Activated naive CD4-positive, alpha-beta T cell treated with anti-CD3 and anti-CD28 coated beads for 36 hours (primary cell): Measurements from ENCODE around the gene HMCN2. TPM values are rescaled to one million over a fixed set of nuclear protein-coding genes. Genes with fewer than 3 reads are reported as not detected.

Source experiments
- CTCF ChIA-PET: fragments of 350-600 bp; sonication (Branson Sonifier 250); formaldehyde crosslinking; loops from one replicate; lab custom pipeline; 2021; ENCODE audit warnings: antibody characterized with exemption; lab: Charles Lee
- DNase-seq: peaks from one replicate; pipeline ENCODE4 v3.0.0-alpha.2; 2020
- H3K27ac Mint-ChIP-seq: one replicate; pipeline ENCODE4 v1.8.0; 2021; ENCODE audit warnings: mild to moderate bottlenecking, mixed read lengths
- H3K27me3 Mint-ChIP-seq: one replicate; pipeline ENCODE4 v1.8.0; 2021; ENCODE audit warnings: low read depth, mixed read lengths
- H3K36me3 Mint-ChIP-seq: one replicate; pipeline ENCODE4 v1.8.0; 2021; ENCODE audit warnings: low read depth, mixed read lengths
- H3K4me1 Mint-ChIP-seq: one replicate; pipeline ENCODE4 v1.8.0; 2021; ENCODE audit warnings: low read depth, mixed read lengths
- H3K4me3 Mint-ChIP-seq: one replicate; pipeline ENCODE4 v1.8.0; 2021; ENCODE audit warnings: mild to moderate bottlenecking, moderate library complexity, mixed read lengths
- H3K9me3 Mint-ChIP-seq: one replicate; pipeline ENCODE4 v1.8.0; 2021; ENCODE audit warnings: mixed read lengths
- intact Hi-C: fragments of 100-400 bp; cut with micrococcal nuclease; formaldehyde crosslinking; loops from one replicate; pipeline ENCODE4 v1.15.1; 2023
- total RNA-seq, 2 experiments: library from RNA; stranded (reverse); gene quantifications; one replicate each; pipeline ENCODE4 v1.2.3, GENCODE V29; 2021

Gene HMCN2
- total RNA-seq, 2 experiments from 2014 or later = not detected

GRCh38 chr9:130473566-130473965 is 208.0 kb downstream of the HMCN2 start:
- Mint-ChIP-seq H3K9me3 (no peaks in the 10 kb centered on the region), H3K27me3 (peaks cover 12% of the 10 kb centered on the region), H3K4me1 (peaks cover 4% of the 10 kb centered on the region), H3K27ac (no peak overlapping the region), H3K4me3 (no peak overlapping the region), H3K36me3 (no peaks in the 10 kb centered on the region)
- intact Hi-C loops = no loop called here
- DNase-seq = no peak
- CTCF ChIA-PET = interaction anchor here (1.3 kb wide), 1 partner anchor 208 kb away, joined by 4 read pairs; no protein-coding TSS in a partner anchor

GRCh38 chr9:130474106-130474505 is 208.5 kb downstream of the HMCN2 start:
- Mint-ChIP-seq H3K27ac (no peak overlapping the region), H3K4me1 (peaks cover 4% of the 10 kb centered on the region), H3K4me3 (no peak overlapping the region), H3K9me3 (no peaks in the 10 kb centered on the region), H3K36me3 (no peaks in the 10 kb centered on the region), H3K27me3 (peaks cover 12% of the 10 kb centered on the region)
- intact Hi-C loops = no loop called here
- CTCF ChIA-PET = interaction anchor here (1.3 kb wide), 1 partner anchor 208 kb away, joined by 4 read pairs; no protein-coding TSS in a partner anchor
- DNase-seq = no peak

DNA sequence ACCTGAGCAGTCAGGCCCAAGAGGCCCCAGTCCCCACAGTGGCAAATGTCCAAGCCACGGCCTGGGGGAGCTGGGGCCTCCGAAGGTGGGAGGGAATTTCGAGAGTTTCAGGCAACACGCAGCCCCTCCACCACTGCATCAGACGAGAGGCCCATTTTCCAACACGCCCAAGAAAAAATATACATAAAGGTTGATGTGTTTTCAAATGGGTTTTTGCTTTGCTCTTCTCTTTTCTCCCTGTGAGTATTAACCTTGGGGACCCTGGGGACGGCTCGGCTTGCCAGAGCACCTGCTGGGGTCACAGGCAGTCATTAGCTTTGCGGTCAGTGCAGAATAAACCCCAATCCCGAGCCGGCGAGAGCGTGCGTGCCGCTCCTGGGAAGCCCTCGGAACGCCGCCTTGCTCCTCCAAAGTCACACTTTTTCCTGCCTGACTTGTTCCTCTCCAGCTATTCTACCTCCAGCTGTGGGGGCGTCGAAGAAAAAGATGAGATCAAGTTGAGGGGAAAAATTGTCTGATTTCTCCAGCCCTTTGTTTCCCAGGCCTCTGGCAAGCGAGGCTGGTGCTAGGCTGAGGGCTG is 210.7 kb downstream of the HMCN2 start:
- no peaks in the 10 kb centered on the region for H3K9me3 Mint-ChIP-seq
- no peak overlapping the region for H3K4me3 Mint-ChIP-seq
- peaks cover 8% of the 10 kb centered on the region for H3K27me3 Mint-ChIP-seq
- DNase-seq = no peak
- H3K36me3 Mint-ChIP-seq = no peaks in the 10 kb centered on the region
- H3K27ac Mint-ChIP-seq = no peak overlapping the region
- CTCF ChIA-PET = no interaction called here
- intact Hi-C loops = no loop called here
- H3K4me1 Mint-ChIP-seq = peaks cover 4% of the 10 kb centered on the region

- intact Hi-C loops = no loop called here
- H3K4me1 Mint-ChIP-seq = peaks cover 4% of the 10 kb centered on the region
- H3K27ac Mint-ChIP-seq = no peak overlapping the region
- H3K36me3 Mint-ChIP-seq = no peaks in the 10 kb centered on the region
- DNase-seq = no peak
- CTCF ChIA-PET = no interaction called here
- H3K27me3 Mint-ChIP-seq = peaks cover 3% of the 10 kb centered on the region
- H3K9me3 Mint-ChIP-seq = no peaks in the 10 kb centered on the region
- H3K4me3 Mint-ChIP-seq = no peak overlapping the region
These were observed 212.0 kb downstream of the HMCN2 start for GRCh38 chr9:130477564-130477963.

DNA sequence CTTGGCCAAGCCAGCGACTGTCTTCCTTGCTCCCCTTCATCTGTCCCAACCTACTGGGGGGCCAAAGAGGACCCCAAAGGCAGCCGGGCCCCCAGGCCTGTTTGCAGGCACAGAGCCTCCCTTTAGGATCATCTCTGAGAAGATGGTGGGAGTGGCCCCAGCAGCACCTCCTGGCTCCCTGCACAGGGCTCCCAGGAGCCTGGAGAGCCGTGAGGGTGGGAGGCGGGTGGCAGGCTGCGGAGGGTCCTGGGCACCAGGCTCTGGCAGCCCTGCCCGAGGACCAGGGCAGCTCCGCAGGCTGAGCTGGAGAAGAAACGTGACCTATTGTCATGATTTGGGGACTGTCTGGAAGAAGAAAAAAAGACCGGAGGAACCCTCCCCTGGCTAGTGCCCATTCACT is 212.6 kb downstream of the HMCN2 start:
- intact Hi-C loops = no loop called here
- H3K27me3 Mint-ChIP-seq = peaks cover 8% of the 10 kb centered on the region
- no peak for DNase-seq
- H3K27ac Mint-ChIP-seq = no peak overlapping the region
- no peaks in the 10 kb centered on the region for H3K36me3 Mint-ChIP-seq
- no peaks in the 10 kb centered on the region for H3K9me3 Mint-ChIP-seq
- H3K4me1 Mint-ChIP-seq = peaks cover 4% of the 10 kb centered on the region
- CTCF ChIA-PET = no interaction called here
- no peak overlapping the region for H3K4me3 Mint-ChIP-seq

GRCh38 chr9:130478736-130479575 is 213.4 kb downstream of the HMCN2 start:
- CTCF ChIA-PET = interaction anchor here (0.6 kb wide), 1 partner anchor 224 kb away, joined by 3 read pairs; no protein-coding TSS in a partner anchor
- H3K4me3 Mint-ChIP-seq = no peak overlapping the region
- no peak overlapping the region for H3K27ac Mint-ChIP-seq
- H3K4me1 Mint-ChIP-seq = peaks cover 4% of the 10 kb centered on the region
- no peak for DNase-seq
- H3K27me3 Mint-ChIP-seq = peaks cover 14% of the 10 kb centered on the region
- intact Hi-C loops = no loop called here
- H3K9me3 Mint-ChIP-seq = no peaks in the 10 kb centered on the region
- H3K36me3 Mint-ChIP-seq = no peaks in the 10 kb centered on the region

GRCh38 chr9:130479587-130479986 is 214.0 kb downstream of the HMCN2 start:
- Mint-ChIP-seq H3K4me3 (no peak overlapping the region), H3K9me3 (no peaks in the 10 kb centered on the region), H3K27ac (no peak overlapping the region), H3K36me3 (no peaks in the 10 kb centered on the region), H3K27me3 (peaks cover 17% of the 10 kb centered on the region), H3K4me1 (no peaks in the 10 kb centered on the region)
- intact Hi-C loops = no loop called here
- DNase-seq = no peak
- CTCF ChIA-PET = no interaction called here

DNA sequence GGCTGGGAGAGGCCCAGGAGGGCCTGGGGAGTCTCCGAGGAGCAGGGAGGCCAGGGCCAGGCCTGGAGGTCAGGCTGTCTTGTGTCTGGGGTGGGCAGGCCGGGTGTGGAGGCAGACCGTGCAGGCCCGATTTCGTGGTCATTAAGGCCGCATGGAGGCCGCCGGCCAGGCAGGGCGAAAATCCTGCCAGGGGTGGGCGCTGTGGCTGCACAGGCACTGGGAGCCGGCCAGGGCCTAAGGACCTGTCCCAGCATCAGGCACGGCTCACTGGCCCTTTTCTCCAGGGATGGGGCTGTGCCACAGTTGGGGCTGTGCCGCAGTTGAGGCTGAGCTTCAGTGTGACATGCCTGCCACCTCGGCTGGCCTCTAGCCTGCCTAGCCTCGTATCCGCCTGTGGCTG is 215.1 kb downstream of the HMCN2 start:
- H3K27me3 Mint-ChIP-seq = peaks cover 20% of the 10 kb centered on the region
- no peak overlapping the region for H3K27ac Mint-ChIP-seq
- no peak for DNase-seq
- intact Hi-C loops = no loop called here
- CTCF ChIA-PET = no interaction called here
- no peaks in the 10 kb centered on the region for H3K36me3 Mint-ChIP-seq
- H3K9me3 Mint-ChIP-seq = no peaks in the 10 kb centered on the region
- H3K4me1 Mint-ChIP-seq = no peaks in the 10 kb centered on the region
- no peak overlapping the region for H3K4me3 Mint-ChIP-seq

DNA sequence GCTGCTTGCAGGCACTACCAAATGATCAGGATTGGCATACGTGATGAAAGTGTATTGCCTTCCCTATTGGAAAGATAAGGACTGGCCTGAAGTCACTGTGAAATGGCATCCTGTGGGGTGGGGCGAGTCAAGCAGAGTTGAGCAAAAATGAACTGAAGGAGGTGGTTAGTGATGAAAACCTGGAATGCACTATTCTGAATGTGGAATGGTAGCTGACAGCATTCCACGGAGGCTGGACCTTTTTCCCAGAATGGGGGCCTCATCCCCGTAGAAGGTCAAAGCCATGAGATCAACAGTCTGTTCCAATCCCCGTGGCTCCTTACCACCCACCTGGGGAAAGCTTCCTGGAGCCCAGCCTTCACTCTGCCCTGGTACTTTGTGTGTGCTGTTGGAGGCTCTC is 216.9 kb downstream of the HMCN2 start:
- CTCF ChIA-PET = no interaction called here
- no peaks in the 10 kb centered on the region for H3K9me3 Mint-ChIP-seq
- H3K27ac Mint-ChIP-seq = no peak overlapping the region
- no peaks in the 10 kb centered on the region for H3K36me3 Mint-ChIP-seq
- no peak overlapping the region for H3K4me3 Mint-ChIP-seq
- intact Hi-C loops = no loop called here
- no peaks in the 10 kb centered on the region for H3K4me1 Mint-ChIP-seq
- peaks cover 21% of the 10 kb centered on the region for H3K27me3 Mint-ChIP-seq
- no peak for DNase-seq

DNA sequence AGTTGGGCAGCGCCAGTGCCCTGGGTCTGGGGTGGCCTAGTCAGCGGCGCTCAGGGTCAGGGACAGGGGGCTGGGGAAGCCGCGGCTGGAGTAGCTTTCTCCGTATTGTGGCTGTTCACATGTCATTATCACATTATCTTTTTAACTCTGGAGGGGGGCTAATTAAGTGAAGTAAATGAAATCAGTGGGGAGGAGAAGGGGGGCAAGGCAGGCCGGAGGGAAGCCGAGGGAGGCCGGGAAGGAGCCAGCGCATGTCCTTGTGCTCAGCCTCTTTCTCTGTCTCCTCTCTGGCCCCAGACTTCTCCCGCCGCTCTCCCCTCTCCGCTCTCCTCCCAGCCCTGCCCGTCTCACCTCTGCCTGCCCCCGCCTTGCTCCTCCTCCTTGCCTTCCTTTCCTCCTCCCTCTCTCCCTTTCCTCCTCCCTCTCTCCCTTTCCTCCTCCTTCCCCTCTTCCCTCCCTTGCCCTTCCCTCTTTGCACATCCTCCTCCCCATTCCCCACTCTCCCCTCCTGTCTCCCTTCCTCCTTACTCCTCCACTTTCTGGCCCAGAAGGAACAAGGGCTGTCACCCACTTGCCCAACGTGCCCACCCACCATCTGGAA is 217.9 kb downstream of the HMCN2 start:
- Mint-ChIP-seq H3K27ac (no peak overlapping the region), H3K4me1 (no peaks in the 10 kb centered on the region), H3K4me3 (no peak overlapping the region), H3K36me3 (no peaks in the 10 kb centered on the region), H3K27me3 (peaks cover 21% of the 10 kb centered on the region), H3K9me3 (no peaks in the 10 kb centered on the region)
- CTCF ChIA-PET = no interaction called here
- no peak for DNase-seq
- intact Hi-C loops = no loop called here
